HEK293 (cell line): ENCODE results near the gene KSR1.

Source experiments
- CTCF ChIA-PET: fragments of 350-600 bp; formaldehyde crosslinking; extraction: SDS; loops from one replicate; lab custom pipeline; 2021; ENCODE audit warnings: antibody characterized with exemption; lab: Yijun Ruan, JAX
- POLR2A ChIA-PET: fragments of 300-600 bp; formaldehyde crosslinking; extraction: SDS; loops from one replicate; lab custom pipeline; 2020; ENCODE audit warnings: antibody characterized with exemption, inconsistent platforms; lab: Yijun Ruan, JAX
- H3K27ac ChIP-seq: fragments of 200-500 bp; sonication (Bioruptor generic); 2 replicates; pipeline ENCODE4 v1.5.1; 2014; ENCODE audit warnings: low read depth, low read length, control low read depth, inconsistent platforms; ENCODE audit errors: extremely low read depth
- H3K36me3 ChIP-seq, 2 experiments: fragments of 200-500 bp in 1 of 2; sonication (Bioruptor generic) in 1 of 2; 1 replicate in 1 of 2; 2 replicates in 1 of 2; pipeline ENCODE4 v1.5.1; 2014 to 2017; ENCODE audit warnings: inconsistent platforms in 2 of 2, low read length in 2 of 2; ENCODE audit not compliant: control insufficient read depth in 2 of 2, insufficient read depth in 1 of 2
- H3K4me1 ChIP-seq: fragments of 200-500 bp; sonication (Bioruptor generic); 2 replicates; pipeline ENCODE4 v1.5.1; 2014; ENCODE audit warnings: mild to moderate bottlenecking, low read length, inconsistent platforms; ENCODE audit not compliant: control insufficient read depth, insufficient read depth
- H3K4me3 ChIP-seq: 2 replicates; pipeline ENCODE4 v1.5.1; 2011; ENCODE audit warnings: low read depth, mild to moderate bottlenecking, control low read depth, low read length, moderate library complexity
- H3K9me3 ChIP-seq: fragments of 200-500 bp; sonication (Bioruptor generic); 2 replicates; pipeline ENCODE4 v1.5.1; 2014; ENCODE audit warnings: low read depth, low read length, inconsistent platforms; ENCODE audit not compliant: control insufficient read depth, insufficient read depth
- BCL11A ChIP-seq: fragments of 450-650 bp; formaldehyde crosslinking; IDR thresholded peaks from 2 replicates; pipeline ENCODE4 v1.5.1; 2016; ENCODE audit warnings: low read depth, missing biosample characterization, missing genetic modification characterization
- BCL11B ChIP-seq: fragments of 450-650 bp; formaldehyde crosslinking; IDR thresholded peaks from 2 replicates; pipeline ENCODE4 v1.5.1; 2016; ENCODE audit warnings: low read depth, missing biosample characterization, missing genetic modification characterization
- SP2 ChIP-seq: fragments of 450-650 bp; formaldehyde crosslinking; IDR thresholded peaks from 2 replicates; pipeline ENCODE4 v1.5.1; 2016; ENCODE audit warnings: missing biosample characterization, missing genetic modification characterization
- WT1 ChIP-seq: fragments of 450-650 bp; formaldehyde crosslinking; IDR thresholded peaks from 2 replicates; pipeline ENCODE4 v1.5.1; 2016; ENCODE audit warnings: missing biosample characterization, missing genetic modification characterization
- YY2 ChIP-seq: fragments of 450-650 bp; formaldehyde crosslinking; IDR thresholded peaks from 2 replicates; pipeline ENCODE4 v1.5.1; 2016; ENCODE audit warnings: missing biosample characterization, missing genetic modification characterization
- ZBTB17 ChIP-seq: fragments of 450-650 bp; formaldehyde crosslinking; IDR thresholded peaks from 2 replicates; pipeline ENCODE4 v1.5.1; 2016; ENCODE audit warnings: missing biosample characterization, missing genetic modification characterization
- ZFHX2 ChIP-seq: fragments of 450-650 bp; formaldehyde crosslinking; conservative IDR thresholded peaks from 2 replicates; pipeline ENCODE4 v1.5.1; 2016; ENCODE audit warnings: missing biosample characterization, missing genetic modification characterization
- ZNF140 ChIP-seq: fragments of 450-650 bp; formaldehyde crosslinking; IDR thresholded peaks from 2 replicates; pipeline ENCODE4 v1.5.1; 2016; ENCODE audit warnings: missing biosample characterization, missing genetic modification characterization
- ZNF157 ChIP-seq: fragments of 450-650 bp; formaldehyde crosslinking; IDR thresholded peaks from 2 replicates; pipeline ENCODE4 v1.5.1; 2016; ENCODE audit warnings: missing biosample characterization, missing genetic modification characterization
- ZNF223 ChIP-seq: fragments of 450-650 bp; formaldehyde crosslinking; IDR thresholded peaks from 2 replicates; pipeline ENCODE4 v1.5.1; 2016; ENCODE audit warnings: missing biosample characterization, missing genetic modification characterization
- ZNF335 ChIP-seq: fragments of 450-650 bp; formaldehyde crosslinking; conservative IDR thresholded peaks from 2 replicates; pipeline ENCODE4 v1.5.1; 2016; ENCODE audit warnings: missing biosample characterization, missing genetic modification characterization
- ZNF416 ChIP-seq: fragments of 450-650 bp; formaldehyde crosslinking; IDR thresholded peaks from 2 replicates; pipeline ENCODE4 v1.5.1; 2016; ENCODE audit warnings: missing biosample characterization, missing genetic modification characterization
- ZNF610 ChIP-seq: fragments of 450-650 bp; formaldehyde crosslinking; IDR thresholded peaks from 2 replicates; pipeline ENCODE4 v1.5.1; 2016; ENCODE audit warnings: missing biosample characterization, missing genetic modification characterization, borderline replicate concordance
- ZNF658 ChIP-seq: fragments of 450-650 bp; formaldehyde crosslinking; IDR thresholded peaks from 2 replicates; pipeline ENCODE4; 2016; ENCODE audit warnings: missing biosample characterization, missing genetic modification characterization
- ZNF660 ChIP-seq: fragments of 450-650 bp; IDR thresholded peaks from 2 replicates; pipeline ENCODE4 v1.5.1; 2018; ENCODE audit warnings: missing biosample characterization, mild to moderate bottlenecking, missing genetic modification characterization
- ZNF707 ChIP-seq: fragments of 450-650 bp; formaldehyde crosslinking; IDR thresholded peaks from 2 replicates; pipeline ENCODE4 v1.5.1; 2016; ENCODE audit warnings: missing biosample characterization, missing genetic modification characterization
- ZNF76 ChIP-seq: fragments of 450-650 bp; formaldehyde crosslinking; IDR thresholded peaks from 2 replicates; pipeline ENCODE4; 2016; ENCODE audit warnings: low read depth, missing biosample characterization, missing genetic modification characterization, borderline replicate concordance
- TF ChIP-seq, protein P1 (sequence below): fragments of 450-650 bp; formaldehyde crosslinking; IDR thresholded peaks from 2 replicates; pipeline ENCODE4 v1.5.1; 2016; ENCODE audit warnings: missing biosample characterization, missing genetic modification characterization
- TF ChIP-seq, protein P2 (sequence below): fragments of 450-650 bp; formaldehyde crosslinking; IDR thresholded peaks from 2 replicates; pipeline ENCODE4 v1.5.1; 2016; ENCODE audit warnings: missing biosample characterization, missing genetic modification characterization
- TF ChIP-seq, protein P3 (sequence below): fragments of 450-650 bp; formaldehyde crosslinking; IDR thresholded peaks from 2 replicates; pipeline ENCODE4 v1.5.1; 2017; ENCODE audit warnings: missing biosample characterization, missing genetic modification characterization
- TF ChIP-seq, protein P4 (sequence below): fragments of 450-650 bp; formaldehyde crosslinking; IDR thresholded peaks from 2 replicates; pipeline ENCODE4 v1.5.1; 2016; ENCODE audit warnings: missing biosample characterization, missing genetic modification characterization
- TF ChIP-seq, protein P5 (sequence below): fragments of 450-650 bp; IDR thresholded peaks from 2 replicates; pipeline ENCODE4 v1.5.1; 2018; ENCODE audit warnings: missing biosample characterization, mild to moderate bottlenecking, missing genetic modification characterization
- TF ChIP-seq, protein P6 (sequence below): fragments of 450-650 bp; formaldehyde crosslinking; conservative IDR thresholded peaks from 2 replicates; pipeline ENCODE4 v1.5.1; 2016; ENCODE audit warnings: low read depth, missing biosample characterization, missing genetic modification characterization

KSR1 gene

DNA sequence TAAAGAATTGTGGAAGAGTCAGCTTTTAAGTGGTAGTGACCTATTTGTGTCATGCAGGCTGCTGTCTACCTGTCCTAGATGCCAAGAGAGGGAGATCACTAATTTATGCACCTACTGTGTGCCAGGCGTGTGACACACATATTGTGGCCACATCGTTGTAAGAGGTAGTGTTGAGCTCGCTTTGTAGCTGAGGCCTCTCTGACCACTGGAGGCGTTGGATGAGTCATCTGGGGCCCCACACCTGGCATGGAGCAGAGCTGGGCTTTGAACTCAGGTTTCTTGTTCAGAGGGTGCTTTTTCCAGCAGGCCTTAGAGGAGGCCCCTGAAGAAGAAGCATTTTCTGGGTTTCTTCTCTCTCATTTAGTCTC lies 122.5 kb downstream of the KSR1 start (continued):
- TF ChIP-seq, protein P1, sequence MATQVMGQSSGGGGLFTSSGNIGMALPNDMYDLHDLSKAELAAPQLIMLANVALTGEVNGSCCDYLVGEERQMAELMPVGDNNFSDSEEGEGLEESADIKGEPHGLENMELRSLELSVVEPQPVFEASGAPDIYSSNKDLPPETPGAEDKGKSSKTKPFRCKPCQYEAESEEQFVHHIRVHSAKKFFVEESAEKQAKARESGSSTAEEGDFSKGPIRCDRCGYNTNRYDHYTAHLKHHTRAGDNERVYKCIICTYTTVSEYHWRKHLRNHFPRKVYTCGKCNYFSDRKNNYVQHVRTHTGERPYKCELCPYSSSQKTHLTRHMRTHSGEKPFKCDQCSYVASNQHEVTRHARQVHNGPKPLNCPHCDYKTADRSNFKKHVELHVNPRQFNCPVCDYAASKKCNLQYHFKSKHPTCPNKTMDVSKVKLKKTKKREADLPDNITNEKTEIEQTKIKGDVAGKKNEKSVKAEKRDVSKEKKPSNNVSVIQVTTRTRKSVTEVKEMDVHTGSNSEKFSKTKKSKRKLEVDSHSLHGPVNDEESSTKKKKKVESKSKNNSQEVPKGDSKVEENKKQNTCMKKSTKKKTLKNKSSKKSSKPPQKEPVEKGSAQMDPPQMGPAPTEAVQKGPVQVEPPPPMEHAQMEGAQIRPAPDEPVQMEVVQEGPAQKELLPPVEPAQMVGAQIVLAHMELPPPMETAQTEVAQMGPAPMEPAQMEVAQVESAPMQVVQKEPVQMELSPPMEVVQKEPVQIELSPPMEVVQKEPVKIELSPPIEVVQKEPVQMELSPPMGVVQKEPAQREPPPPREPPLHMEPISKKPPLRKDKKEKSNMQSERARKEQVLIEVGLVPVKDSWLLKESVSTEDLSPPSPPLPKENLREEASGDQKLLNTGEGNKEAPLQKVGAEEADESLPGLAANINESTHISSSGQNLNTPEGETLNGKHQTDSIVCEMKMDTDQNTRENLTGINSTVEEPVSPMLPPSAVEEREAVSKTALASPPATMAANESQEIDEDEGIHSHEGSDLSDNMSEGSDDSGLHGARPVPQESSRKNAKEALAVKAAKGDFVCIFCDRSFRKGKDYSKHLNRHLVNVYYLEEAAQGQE (tag by site-specific recombination): no peak
- peak; percentile 37 for TF ChIP-seq ZFHX2 (tag by site-specific recombination)
- no peak for TF ChIP-seq YY2
- TF ChIP-seq, protein P2, sequence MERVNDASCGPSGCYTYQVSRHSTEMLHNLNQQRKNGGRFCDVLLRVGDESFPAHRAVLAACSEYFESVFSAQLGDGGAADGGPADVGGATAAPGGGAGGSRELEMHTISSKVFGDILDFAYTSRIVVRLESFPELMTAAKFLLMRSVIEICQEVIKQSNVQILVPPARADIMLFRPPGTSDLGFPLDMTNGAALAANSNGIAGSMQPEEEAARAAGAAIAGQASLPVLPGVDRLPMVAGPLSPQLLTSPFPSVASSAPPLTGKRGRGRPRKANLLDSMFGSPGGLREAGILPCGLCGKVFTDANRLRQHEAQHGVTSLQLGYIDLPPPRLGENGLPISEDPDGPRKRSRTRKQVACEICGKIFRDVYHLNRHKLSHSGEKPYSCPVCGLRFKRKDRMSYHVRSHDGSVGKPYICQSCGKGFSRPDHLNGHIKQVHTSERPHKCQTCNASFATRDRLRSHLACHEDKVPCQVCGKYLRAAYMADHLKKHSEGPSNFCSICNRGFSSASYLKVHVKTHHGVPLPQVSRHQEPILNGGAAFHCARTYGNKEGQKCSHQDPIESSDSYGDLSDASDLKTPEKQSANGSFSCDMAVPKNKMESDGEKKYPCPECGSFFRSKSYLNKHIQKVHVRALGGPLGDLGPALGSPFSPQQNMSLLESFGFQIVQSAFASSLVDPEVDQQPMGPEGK (tag by site-specific recombination): peak; percentile 44; the same call in 1 of the 2 replicates
- TF ChIP-seq, protein P3, sequence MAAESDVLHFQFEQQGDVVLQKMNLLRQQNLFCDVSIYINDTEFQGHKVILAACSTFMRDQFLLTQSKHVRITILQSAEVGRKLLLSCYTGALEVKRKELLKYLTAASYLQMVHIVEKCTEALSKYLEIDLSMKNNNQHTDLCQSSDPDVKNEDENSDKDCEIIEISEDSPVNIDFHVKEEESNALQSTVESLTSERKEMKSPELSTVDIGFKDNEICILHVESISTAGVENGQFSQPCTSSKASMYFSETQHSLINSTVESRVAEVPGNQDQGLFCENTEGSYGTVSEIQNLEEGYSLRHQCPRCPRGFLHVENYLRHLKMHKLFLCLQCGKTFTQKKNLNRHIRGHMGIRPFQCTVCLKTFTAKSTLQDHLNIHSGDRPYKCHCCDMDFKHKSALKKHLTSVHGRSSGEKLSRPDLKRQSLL (tag by site-specific recombination): no peak
- no peak for TF ChIP-seq SP2
- TF ChIP-seq, protein P4, sequence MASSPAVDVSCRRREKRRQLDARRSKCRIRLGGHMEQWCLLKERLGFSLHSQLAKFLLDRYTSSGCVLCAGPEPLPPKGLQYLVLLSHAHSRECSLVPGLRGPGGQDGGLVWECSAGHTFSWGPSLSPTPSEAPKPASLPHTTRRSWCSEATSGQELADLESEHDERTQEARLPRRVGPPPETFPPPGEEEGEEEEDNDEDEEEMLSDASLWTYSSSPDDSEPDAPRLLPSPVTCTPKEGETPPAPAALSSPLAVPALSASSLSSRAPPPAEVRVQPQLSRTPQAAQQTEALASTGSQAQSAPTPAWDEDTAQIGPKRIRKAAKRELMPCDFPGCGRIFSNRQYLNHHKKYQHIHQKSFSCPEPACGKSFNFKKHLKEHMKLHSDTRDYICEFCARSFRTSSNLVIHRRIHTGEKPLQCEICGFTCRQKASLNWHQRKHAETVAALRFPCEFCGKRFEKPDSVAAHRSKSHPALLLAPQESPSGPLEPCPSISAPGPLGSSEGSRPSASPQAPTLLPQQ: peak; percentile 86
- TF ChIP-seq, all 188 proteins: peak for 6

DNA sequence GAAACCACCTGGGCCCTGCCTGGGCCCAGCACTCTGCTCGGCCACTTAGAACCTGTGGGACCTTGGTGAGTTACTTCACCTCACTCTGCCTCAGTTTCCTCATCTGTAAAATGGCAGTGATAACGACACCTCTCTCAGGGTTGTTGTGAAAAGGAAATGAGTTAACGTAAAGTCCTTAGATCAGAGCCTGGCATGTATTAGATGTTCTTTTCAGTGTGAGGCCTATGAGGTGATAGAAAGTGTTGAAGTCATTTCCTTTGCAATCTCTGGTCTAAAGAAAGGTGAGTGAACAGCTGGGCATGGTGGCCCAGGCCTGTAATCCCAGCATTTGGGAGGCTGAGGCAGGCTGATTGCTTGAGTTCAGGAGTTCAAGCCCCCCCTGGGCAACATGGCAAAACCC lies 123.1 kb downstream of the KSR1 start:
- ChIA-PET POLR2A (interaction anchor here (1.5 kb wide), 1 partner anchor 17 kb away, joined by 4 read pairs; no protein-coding TSS in a partner anchor), CTCF (interaction anchor here (1.0 to 10.7 kb wide), 5 partner anchors 11 to 96 kb away, joined by 4 to 73 read pairs (median 9); no protein-coding TSS in a partner anchor)
- no peak overlapping the region for H3K27ac ChIP-seq
- H3K4me3 ChIP-seq: no peak overlapping the region
- H3K36me3 ChIP-seq: peaks cover 0 to 6% of the 10 kb centered on the region in 2 experiments; a peak in 1 of 3 replicates
- TF ChIP-seq BCL11B (no peak), ZNF658 (no peak), ZNF140 (no peak), ZNF76 (tag by site-specific recombination) (no peak), ZNF157 (no peak), ZBTB17 (tag by site-specific recombination) (no peak), WT1 (no peak), ZNF660 (tag by site-specific recombination) (no peak), ZNF610 (no peak), ZNF335 (tag by site-specific recombination) (no peak), ZNF416 (tag by site-specific recombination) (no peak), SP2 (no peak), ZNF707 (tag by site-specific recombination) (no peak), BCL11A (tag by site-specific recombination) (no peak), ZNF223 (tag by site-specific recombination) (no peak)
- TF ChIP-seq, protein P5, sequence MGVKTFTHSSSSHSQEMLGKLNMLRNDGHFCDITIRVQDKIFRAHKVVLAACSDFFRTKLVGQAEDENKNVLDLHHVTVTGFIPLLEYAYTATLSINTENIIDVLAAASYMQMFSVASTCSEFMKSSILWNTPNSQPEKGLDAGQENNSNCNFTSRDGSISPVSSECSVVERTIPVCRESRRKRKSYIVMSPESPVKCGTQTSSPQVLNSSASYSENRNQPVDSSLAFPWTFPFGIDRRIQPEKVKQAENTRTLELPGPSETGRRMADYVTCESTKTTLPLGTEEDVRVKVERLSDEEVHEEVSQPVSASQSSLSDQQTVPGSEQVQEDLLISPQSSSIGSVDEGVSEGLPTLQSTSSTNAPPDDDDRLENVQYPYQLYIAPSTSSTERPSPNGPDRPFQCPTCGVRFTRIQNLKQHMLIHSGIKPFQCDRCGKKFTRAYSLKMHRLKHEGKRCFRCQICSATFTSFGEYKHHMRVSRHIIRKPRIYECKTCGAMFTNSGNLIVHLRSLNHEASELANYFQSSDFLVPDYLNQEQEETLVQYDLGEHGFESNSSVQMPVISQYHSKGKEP (tag by site-specific recombination): no peak
- TF ChIP-seq, protein P6, sequence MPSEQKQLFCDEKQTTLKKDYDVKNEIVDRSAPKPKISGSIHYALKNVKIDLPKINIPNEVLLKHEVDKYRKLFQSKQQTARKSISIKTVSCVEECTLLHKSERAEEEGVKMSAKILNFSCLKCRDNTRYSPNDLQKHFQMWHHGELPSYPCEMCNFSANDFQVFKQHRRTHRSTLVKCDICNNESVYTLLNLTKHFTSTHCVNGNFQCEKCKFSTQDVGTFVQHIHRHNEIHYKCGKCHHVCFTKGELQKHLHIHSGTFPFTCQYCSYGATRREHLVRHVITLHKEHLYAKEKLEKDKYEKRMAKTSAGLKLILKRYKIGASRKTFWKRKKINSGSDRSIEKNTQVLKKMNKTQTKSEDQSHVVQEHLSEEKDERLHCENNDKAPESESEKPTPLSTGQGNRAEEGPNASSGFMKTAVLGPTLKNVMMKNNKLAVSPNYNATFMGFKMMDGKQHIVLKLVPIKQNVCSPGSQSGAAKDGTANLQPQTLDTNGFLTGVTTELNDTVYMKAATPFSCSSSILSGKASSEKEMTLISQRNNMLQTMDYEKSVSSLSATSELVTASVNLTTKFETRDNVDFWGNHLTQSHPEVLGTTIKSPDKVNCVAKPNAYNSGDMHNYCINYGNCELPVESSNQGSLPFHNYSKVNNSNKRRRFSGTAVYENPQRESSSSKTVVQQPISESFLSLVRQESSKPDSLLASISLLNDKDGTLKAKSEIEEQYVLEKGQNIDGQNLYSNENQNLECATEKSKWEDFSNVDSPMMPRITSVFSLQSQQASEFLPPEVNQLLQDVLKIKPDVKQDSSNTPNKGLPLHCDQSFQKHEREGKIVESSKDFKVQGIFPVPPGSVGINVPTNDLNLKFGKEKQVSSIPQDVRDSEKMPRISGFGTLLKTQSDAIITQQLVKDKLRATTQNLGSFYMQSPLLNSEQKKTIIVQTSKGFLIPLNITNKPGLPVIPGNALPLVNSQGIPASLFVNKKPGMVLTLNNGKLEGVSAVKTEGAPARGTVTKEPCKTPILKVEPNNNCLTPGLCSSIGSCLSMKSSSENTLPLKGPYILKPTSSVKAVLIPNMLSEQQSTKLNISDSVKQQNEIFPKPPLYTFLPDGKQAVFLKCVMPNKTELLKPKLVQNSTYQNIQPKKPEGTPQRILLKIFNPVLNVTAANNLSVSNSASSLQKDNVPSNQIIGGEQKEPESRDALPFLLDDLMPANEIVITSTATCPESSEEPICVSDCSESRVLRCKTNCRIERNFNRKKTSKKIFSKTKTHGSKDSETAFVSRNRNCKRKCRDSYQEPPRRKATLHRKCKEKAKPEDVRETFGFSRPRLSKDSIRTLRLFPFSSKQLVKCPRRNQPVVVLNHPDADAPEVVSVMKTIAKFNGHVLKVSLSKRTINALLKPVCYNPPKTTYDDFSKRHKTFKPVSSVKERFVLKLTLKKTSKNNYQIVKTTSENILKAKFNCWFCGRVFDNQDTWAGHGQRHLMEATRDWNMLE (tag by site-specific recombination): no peak
- peaks cover 10% of the 10 kb centered on the region for H3K4me1 ChIP-seq
- no peaks in the 10 kb centered on the region for H3K9me3 ChIP-seq
